ENCODE results near the gene ELP1. TPM values are rescaled to one million over a fixed set of nuclear protein-coding genes. Genes with fewer than 3 reads are reported as not detected.

The ELP1 gene
- total RNA-seq, 2 donors from 2014 or later: 11.8 to 21.6 TPM

DNA sequence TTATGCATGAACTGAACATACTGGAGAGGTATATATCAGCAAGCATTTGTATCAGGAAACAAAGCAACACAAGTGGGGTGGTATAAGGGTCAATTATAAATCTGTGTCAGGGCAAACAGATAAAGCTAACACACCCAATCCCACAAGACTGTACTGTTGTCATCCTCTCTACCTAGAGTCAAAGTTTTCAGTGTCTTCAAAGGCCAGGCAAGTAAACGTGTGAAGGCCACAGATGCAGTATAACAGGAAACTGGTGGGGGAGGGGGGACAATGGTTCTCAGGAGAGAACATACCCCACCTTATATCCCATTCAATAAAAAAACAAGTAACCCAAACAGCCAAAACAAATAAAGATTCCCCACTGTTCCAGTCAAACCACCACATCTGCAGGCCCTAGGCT, 22.1 kb downstream of the ELP1 start:
- H3K4me1 ChIP-seq: no peaks in the 10 kb centered on the region
- H3K36me3 ChIP-seq: no peaks in the 10 kb centered on the region
- no peak overlapping the region for H3K4me3 ChIP-seq
- DNase-seq: no peak
- no peak overlapping the region for H3K9ac ChIP-seq (ENCODE audit: low read depth in 2 of 2, low read length in 2 of 2)
- TF ChIP-seq, protein P1, sequence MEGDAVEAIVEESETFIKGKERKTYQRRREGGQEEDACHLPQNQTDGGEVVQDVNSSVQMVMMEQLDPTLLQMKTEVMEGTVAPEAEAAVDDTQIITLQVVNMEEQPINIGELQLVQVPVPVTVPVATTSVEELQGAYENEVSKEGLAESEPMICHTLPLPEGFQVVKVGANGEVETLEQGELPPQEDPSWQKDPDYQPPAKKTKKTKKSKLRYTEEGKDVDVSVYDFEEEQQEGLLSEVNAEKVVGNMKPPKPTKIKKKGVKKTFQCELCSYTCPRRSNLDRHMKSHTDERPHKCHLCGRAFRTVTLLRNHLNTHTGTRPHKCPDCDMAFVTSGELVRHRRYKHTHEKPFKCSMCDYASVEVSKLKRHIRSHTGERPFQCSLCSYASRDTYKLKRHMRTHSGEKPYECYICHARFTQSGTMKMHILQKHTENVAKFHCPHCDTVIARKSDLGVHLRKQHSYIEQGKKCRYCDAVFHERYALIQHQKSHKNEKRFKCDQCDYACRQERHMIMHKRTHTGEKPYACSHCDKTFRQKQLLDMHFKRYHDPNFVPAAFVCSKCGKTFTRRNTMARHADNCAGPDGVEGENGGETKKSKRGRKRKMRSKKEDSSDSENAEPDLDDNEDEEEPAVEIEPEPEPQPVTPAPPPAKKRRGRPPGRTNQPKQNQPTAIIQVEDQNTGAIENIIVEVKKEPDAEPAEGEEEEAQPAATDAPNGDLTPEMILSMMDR (IDR thresholded peaks at IDR 0.05): no peak
- H3K27me3 ChIP-seq: no peaks in the 10 kb centered on the region
- intact Hi-C loops (cut with DNase I): no loop called here
- no peaks in the 10 kb centered on the region for H3K9me3 ChIP-seq
- no peak overlapping the region for H3K27ac ChIP-seq

DNA sequence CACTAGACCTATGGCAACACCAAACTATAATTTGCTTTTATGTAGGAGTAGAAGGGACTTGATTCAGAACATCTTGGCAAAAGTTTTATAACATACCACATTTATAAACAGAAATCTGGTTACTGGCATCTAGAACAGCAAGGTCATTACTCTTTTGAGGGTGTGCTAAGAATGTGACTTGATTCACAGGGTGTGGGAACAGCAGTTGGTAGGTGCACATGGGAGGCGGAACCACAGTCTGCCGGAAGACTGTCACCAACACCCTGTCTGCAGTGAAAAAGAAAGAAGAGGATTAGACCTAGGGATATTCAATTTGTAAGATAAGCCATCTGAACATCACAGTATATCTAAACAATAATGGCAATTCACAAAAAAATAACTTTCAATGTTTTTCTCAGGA, 23.0 kb downstream of the ELP1 start:
- intact Hi-C loops (cut with DNase I): no loop called here
- TF ChIP-seq, protein P1 (IDR thresholded peaks at IDR 0.05): no peak
- no peaks in the 10 kb centered on the region for H3K4me1 ChIP-seq
- H3K4me3 ChIP-seq: no peak overlapping the region
- no peaks in the 10 kb centered on the region for H3K9me3 ChIP-seq
- DNase-seq: no peak
- H3K36me3 ChIP-seq: no peaks in the 10 kb centered on the region
- H3K9ac ChIP-seq (ENCODE audit: low read depth in 2 of 2, low read length in 2 of 2): no peak overlapping the region
- H3K27ac ChIP-seq: no peak overlapping the region
- H3K27me3 ChIP-seq: no peaks in the 10 kb centered on the region

DNA sequence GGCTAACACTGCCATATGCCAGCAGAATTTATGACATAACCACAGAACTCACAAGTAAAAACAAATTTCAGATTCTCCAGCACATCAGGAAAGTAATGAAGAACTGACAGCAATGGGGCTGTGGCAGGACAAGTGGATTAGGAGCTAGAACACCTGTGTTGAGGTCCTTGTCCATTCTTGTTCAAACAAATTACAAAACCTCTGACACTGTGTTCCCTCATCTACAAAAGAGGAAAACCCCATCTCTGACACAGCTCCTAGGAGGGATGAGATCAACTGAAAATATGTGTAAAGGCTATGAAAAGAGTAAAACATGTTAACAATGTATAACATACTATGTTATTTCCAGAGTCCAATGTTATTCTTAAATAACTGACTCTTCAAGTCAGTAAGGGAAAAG, 23.5 kb downstream of the ELP1 start:
- Histone ChIP-seq H3K27me3 (no peaks in the 10 kb centered on the region), H3K36me3 (no peaks in the 10 kb centered on the region), H3K4me1 (no peaks in the 10 kb centered on the region), H3K9me3 (no peaks in the 10 kb centered on the region), H3K4me3 (no peak overlapping the region), H3K9ac (ENCODE audit: low read depth in 2 of 2, low read length in 2 of 2) (no peak overlapping the region), H3K27ac (no peak overlapping the region)
- no peak for DNase-seq
- TF ChIP-seq, protein P1 (IDR thresholded peaks at IDR 0.05): no peak
- intact Hi-C loops (cut with DNase I): no loop called here

DNA sequence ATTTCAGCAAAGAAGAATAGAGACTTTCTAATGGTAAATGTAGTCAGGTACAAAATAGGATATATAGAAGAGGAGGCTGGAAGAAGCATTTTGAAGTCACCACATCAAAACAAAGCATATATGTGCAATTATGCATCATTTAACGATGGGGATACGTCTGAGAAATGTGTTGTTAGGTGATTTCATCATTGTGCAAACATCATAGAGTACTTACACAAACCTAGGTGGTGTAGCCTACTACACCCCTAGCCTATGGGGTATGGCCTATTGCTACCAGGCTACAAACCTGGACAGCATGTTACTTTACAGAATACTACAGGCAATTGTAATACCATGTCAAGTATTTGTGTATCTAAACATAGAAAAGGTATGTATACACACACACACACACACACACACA, 28.4 kb downstream of the ELP1 start:
- no peaks in the 10 kb centered on the region for H3K36me3 ChIP-seq
- H3K9me3 ChIP-seq: no peaks in the 10 kb centered on the region
- H3K27me3 ChIP-seq: no peaks in the 10 kb centered on the region
- H3K9ac ChIP-seq (ENCODE audit: low read depth in 2 of 2, low read length in 2 of 2): no peak overlapping the region
- no peak overlapping the region for H3K27ac ChIP-seq
- TF ChIP-seq, protein P1 (IDR thresholded peaks at IDR 0.05): no peak
- no peak for DNase-seq
- intact Hi-C loops (cut with DNase I): no loop called here
- no peaks in the 10 kb centered on the region for H3K4me1 ChIP-seq
- H3K4me3 ChIP-seq: no peak overlapping the region

DNA sequence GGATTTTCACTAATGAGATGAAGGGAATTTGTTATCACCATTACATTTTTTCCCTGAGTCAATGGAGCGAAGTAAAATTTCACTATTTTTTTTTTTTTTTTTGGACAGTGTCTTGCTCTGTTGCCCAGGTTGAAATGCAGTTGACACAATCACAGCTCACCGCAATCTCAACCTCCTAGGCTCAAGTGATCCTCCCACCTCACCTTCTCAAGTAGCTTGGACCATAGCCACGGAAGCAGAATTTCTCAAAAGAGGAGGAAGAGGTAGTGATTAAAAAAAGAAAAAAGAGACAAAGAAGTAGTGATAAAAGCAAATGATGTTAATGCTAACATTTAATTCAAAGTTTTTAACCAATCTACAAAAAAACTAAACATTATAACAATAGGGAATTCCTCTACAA, 29.8 kb downstream of the ELP1 start:
- TF ChIP-seq, protein P1 (IDR thresholded peaks at IDR 0.05): no peak
- Histone ChIP-seq H3K4me3 (no peak overlapping the region), H3K27ac (no peak overlapping the region)

More for the DNA sequence above, 29.8 kb downstream of the ELP1 start:
- intact Hi-C loops (cut with DNase I): no loop called here
- Histone ChIP-seq H3K9ac (ENCODE audit: low read depth in 2 of 2, low read length in 2 of 2) (no peak overlapping the region), H3K4me1 (no peaks in the 10 kb centered on the region), H3K9me3 (no peaks in the 10 kb centered on the region), H3K27me3 (no peaks in the 10 kb centered on the region), H3K36me3 (no peaks in the 10 kb centered on the region)
- DNase-seq: no peak

All from colonic mucosa (tissue), 4 donors.